Calu3 (cell line): ENCODE data around the gene RGS16. TPM values are rescaled to one million over a fixed set of nuclear protein-coding genes. Genes with fewer than 3 reads are reported as not detected.

Source experiments
- BruUV-seq: library from RNA; stranded (reverse); fragments of 400-500 nt; replicated peaks from 2 replicates; lab custom pipeline; 2021; lab: Mats Ljungman, UMichigan
- CTCF ChIA-PET: fragments of 300-600 bp; sonication (Branson Sonifier 250); formaldehyde crosslinking; loops from one replicate; lab custom pipeline; 2022; ENCODE audit warnings: antibody characterized with exemption; lab: Charles Lee
- DNase-seq: peaks from one replicate; pipeline ENCODE4 v3.0.0; 2022
- H3K27ac Mint-ChIP-seq: one replicate; pipeline ENCODE4 v1.8.0; 2022; ENCODE audit warnings: mixed read lengths; ENCODE audit not compliant: unreplicated experiment
- H3K27me3 Mint-ChIP-seq: one replicate; pipeline ENCODE4 v1.8.0; 2022; ENCODE audit warnings: mixed read lengths; ENCODE audit not compliant: unreplicated experiment
- H3K36me3 Mint-ChIP-seq: one replicate; pipeline ENCODE4 v1.8.0; 2022; ENCODE audit warnings: mild to moderate bottlenecking, moderate library complexity, mixed read lengths; ENCODE audit not compliant: insufficient read depth, unreplicated experiment
- H3K4me1 Mint-ChIP-seq: one replicate; pipeline ENCODE4 v1.8.0; 2022; ENCODE audit warnings: mild to moderate bottlenecking, low read depth, mixed read lengths; ENCODE audit not compliant: unreplicated experiment
- H3K4me3 Mint-ChIP-seq: one replicate; pipeline ENCODE4 v1.8.0; 2022; ENCODE audit warnings: mild to moderate bottlenecking, low read depth, moderate library complexity, mixed read lengths; ENCODE audit not compliant: unreplicated experiment
- H3K9me3 Mint-ChIP-seq: one replicate; pipeline ENCODE4 v1.8.0; 2022; ENCODE audit warnings: low read depth, mixed read lengths; ENCODE audit not compliant: unreplicated experiment
- intact Hi-C: fragments of 100-400 bp; cut with micrococcal nuclease; formaldehyde crosslinking; loops from one replicate; pipeline ENCODE4 v1.10.0; 2022; ENCODE audit not compliant: unreplicated experiment
- total RNA-seq: library from RNA; stranded (reverse); gene quantifications from 2 replicates; pipeline ENCODE4 v1.2.3, GENCODE V29; 2022
- TF ChIP-seq, protein P1 (sequence below): fragments of 200-600 bp; IDR thresholded peaks from one replicate; pipeline ENCODE4 v1.8.0; 2022; ENCODE audit warnings: antibody characterized with exemption; ENCODE audit not compliant: unreplicated experiment

Gene RGS16
- total RNA-seq, 1 experiment from 2014 or later: 1.2 TPM

DNA sequence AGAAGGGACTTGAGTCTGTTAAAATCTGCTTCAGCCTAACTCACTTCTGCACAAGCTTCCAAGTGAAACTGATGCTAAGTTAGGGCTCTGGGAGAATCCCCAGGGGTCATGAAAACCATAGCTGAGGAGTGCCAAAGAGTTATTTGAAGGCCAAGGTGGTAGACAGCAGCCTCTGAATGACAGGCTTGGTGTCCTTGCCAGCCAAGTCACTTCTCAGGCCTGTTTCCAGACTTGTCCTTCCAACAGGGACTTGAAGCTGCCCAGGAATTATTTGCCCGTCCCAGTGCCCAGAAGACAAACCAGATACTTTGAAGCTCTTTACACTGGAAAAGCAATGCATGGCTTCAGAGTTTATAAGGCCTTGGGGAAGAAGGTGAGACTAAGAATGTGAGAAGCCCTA is 48.7 kb downstream of the RGS16 start:
- peaks cover 36% of the 10 kb centered on the region for H3K27me3 Mint-ChIP-seq
- H3K4me1 Mint-ChIP-seq: no peaks in the 10 kb centered on the region
- H3K36me3 Mint-ChIP-seq: no peaks in the 10 kb centered on the region
- no TSS peak for BruUV-seq
- intact Hi-C loops: no loop called here
- peaks cover 4% of the 10 kb centered on the region for H3K9me3 Mint-ChIP-seq
- TF ChIP-seq, protein P1, sequence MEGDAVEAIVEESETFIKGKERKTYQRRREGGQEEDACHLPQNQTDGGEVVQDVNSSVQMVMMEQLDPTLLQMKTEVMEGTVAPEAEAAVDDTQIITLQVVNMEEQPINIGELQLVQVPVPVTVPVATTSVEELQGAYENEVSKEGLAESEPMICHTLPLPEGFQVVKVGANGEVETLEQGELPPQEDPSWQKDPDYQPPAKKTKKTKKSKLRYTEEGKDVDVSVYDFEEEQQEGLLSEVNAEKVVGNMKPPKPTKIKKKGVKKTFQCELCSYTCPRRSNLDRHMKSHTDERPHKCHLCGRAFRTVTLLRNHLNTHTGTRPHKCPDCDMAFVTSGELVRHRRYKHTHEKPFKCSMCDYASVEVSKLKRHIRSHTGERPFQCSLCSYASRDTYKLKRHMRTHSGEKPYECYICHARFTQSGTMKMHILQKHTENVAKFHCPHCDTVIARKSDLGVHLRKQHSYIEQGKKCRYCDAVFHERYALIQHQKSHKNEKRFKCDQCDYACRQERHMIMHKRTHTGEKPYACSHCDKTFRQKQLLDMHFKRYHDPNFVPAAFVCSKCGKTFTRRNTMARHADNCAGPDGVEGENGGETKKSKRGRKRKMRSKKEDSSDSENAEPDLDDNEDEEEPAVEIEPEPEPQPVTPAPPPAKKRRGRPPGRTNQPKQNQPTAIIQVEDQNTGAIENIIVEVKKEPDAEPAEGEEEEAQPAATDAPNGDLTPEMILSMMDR: no peak
- no peak overlapping the region for H3K4me3 Mint-ChIP-seq
- no peak for DNase-seq
- no peak overlapping the region for H3K27ac Mint-ChIP-seq
- CTCF ChIA-PET: no interaction called here

DNA sequence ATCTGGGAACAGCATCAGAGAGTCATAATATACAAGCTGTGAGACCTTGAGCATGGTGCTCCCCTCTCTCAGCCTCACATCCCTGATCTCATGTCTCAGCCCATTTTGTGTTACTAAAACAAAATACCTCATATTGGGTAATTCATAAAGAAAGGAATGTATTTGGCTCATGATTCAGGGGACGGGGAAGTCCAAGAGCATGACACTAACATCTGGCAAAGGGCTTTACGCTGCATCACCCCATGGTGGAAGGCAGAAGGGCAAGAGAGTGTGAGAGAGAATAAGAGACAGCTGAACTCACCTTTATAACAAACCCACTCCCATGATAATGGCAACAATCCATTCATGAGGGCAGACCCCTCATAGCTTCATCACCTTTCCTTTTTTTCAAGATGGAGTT is 51.7 kb downstream of the RGS16 start:
- Mint-ChIP-seq H3K27me3 (peaks cover 31% of the 10 kb centered on the region), H3K27ac (no peak overlapping the region), H3K36me3 (no peaks in the 10 kb centered on the region), H3K4me3 (no peak overlapping the region), H3K4me1 (no peaks in the 10 kb centered on the region), H3K9me3 (peaks cover 4% of the 10 kb centered on the region)
- no peak for DNase-seq
- intact Hi-C loops: no loop called here
- TF ChIP-seq, protein P1: no peak
- no TSS peak for BruUV-seq
- CTCF ChIA-PET: no interaction called here

DNA sequence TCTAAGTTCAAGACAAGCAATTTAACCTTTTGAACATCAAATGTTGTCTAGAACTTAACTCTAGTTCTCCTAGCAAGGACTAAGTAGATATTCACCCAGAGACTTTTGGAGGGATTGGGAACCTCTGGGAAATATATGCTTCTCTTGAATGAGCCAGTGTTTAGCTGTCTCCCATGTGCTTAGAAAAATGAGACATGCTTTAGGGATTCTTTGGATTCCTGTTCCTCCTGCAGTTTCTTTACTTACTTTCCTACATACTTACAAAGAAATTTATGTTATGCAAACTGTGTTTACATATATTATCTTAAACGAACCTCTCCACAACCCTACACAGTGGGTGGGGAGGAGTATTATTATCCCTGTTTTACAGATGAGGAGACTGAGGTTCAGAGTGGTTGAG is 54.4 kb downstream of the RGS16 start:
- no peaks in the 10 kb centered on the region for H3K36me3 Mint-ChIP-seq
- peaks cover 52% of the 10 kb centered on the region for H3K27me3 Mint-ChIP-seq
- H3K4me1 Mint-ChIP-seq: no peaks in the 10 kb centered on the region

DNA sequence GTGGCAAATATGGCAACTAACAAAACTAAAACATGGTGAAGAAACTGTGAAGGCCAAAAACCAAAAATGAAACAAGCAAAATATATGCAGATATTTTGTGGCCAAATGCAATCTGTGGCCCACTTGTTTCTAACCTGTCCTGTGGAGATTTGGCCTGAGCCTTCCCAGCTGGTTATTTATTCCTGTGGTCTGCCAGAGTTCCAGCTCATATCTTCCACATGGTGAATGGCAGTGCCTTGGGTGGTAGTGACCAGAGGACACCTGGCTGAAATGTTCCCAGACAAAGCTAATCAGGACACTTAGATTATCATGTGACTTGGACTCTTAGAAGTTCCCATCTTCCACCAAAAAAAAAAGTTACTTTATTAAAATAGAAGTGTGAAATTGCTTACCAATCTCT is 54.8 kb downstream of the RGS16 start:
- no peaks in the 10 kb centered on the region for H3K4me1 Mint-ChIP-seq
- H3K27ac Mint-ChIP-seq: no peak overlapping the region
- intact Hi-C loops: no loop called here
- peaks cover 4% of the 10 kb centered on the region for H3K9me3 Mint-ChIP-seq
- no peaks in the 10 kb centered on the region for H3K36me3 Mint-ChIP-seq
- BruUV-seq: no TSS peak
- no peak overlapping the region for H3K4me3 Mint-ChIP-seq
- CTCF ChIA-PET: no interaction called here
- peaks cover 57% of the 10 kb centered on the region for H3K27me3 Mint-ChIP-seq
- TF ChIP-seq, protein P1: no peak
- no peak for DNase-seq

More for the DNA sequence above, 54.4 kb downstream of the RGS16 start:
- intact Hi-C loops: no loop called here
- CTCF ChIA-PET: no interaction called here
- BruUV-seq: no TSS peak
- DNase-seq: no peak
- Mint-ChIP-seq H3K4me3 (no peak overlapping the region), H3K9me3 (peaks cover 4% of the 10 kb centered on the region), H3K27ac (no peak overlapping the region)
- TF ChIP-seq, protein P1: no peak

Other genes with a start within 250 kb of the RGS16 start
- gene GLUL, start 212.6 kb downstream of the RGS16 start, total RNA-seq: 139 and 188 TPM in 2 replicates
- not detected in 2 replicates for gene TEDDM1, start 203.7 kb downstream of the RGS16 start, total RNA-seq
- not detected in 2 replicates for gene RGSL1, start 154.2 kb downstream of the RGS16 start, total RNA-seq
- gene RNASEL, start 15.1 kb downstream of the RGS16 start, total RNA-seq: 7.0 and 10.0 TPM in 2 replicates
- gene RGS8, start 80.2 kb upstream of the RGS16 start, total RNA-seq: not detected in 2 replicates
- 5.0 and 6.9 TPM in 2 replicates for gene NPL, start 185.4 kb upstream of the RGS16 start, total RNA-seq
- gene DHX9, start 235.0 kb upstream of the RGS16 start, total RNA-seq: 224 and 263 TPM in 2 replicates